CD1c-positive myeloid dendritic cell (primary cell): ENCODE data around the gene DLK2.

Experiments used
- DNase-seq: peaks from one replicate; pipeline ENCODE4 v3.0.0-alpha.2; 2016; ENCODE audit errors: extremely low spot score

DLK2 gene

DNA sequence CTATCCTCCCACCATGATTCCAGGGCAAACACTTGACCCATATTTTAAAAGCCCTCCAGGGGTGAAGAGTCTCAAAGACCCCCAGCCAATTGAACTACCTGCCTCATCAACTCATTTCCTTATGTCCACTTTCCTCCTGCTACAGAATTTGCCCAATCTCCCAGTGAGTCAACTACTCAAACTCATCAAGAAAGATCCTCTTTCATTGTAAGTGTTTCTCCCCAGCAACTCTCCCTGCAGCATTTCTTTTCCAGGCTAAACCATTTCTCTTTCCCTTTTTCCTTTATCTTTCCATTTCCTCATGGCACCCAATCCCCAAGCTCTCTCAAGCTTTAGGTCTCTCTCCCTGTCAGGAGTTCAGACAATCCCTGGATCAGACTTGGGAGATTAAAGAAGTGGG is 1.5 kb downstream of the DLK2 start:
- no peak for DNase-seq

DNA sequence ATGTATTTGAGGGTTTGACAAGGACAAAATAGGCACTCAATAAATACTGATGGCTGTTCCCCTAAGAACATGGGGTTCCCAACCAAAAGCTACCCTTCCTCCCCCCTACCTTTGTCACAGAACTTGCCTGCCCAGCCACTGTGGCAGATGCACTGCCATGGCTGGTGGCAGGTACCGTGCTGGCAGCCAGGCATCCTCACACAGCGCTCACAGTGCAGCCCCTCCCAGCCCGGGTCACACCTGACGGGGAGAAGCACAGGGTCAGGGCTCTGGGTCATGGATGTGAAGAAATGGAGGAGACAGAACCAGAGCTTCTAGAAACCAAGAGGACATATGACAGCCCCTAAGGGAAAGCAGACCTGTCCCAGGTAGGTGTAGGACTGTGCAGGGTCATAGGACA is 2.5 kb downstream of the DLK2 start:
- DNase-seq, result no peak

DNA sequence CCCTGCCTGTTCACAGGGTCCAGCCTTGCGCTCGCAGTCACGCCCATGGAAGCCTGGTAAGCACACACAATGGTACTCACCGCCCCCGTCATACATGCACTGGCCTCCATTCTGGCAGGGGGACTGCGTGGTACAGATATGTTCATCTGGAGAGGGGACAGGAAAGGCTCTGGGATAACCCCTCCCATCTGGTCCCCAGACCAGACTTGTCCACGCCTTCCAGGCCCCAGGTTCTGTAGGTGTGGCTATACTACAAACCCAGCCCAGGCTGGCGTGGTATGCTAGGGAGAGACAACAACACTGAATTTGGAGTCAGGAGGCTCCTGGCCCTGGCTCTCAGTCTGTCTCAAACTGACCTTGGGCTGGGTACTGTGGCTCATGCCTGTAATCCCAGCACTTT is 3.4 kb downstream of the DLK2 start:
- no peak for DNase-seq

DNA sequence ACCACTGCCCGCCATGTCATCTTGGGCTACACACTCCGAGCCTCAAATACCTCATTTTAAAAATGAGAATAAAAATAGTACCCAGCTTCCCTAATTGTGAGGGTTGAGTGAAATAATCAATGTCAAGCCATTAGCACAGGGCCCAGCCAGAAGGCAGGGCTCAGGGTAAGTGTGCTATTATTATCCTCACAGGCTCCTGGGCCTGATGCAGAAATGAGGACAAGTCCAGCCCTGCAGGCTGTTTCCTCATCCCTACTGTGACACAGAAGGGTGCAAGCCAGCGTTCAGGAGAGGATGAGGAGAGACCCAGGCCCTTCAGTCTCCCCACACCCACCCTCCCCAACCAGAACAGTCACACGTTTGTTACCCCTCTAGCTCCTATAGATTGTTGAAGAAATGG is 4.0 kb downstream of the DLK2 start:
- no peak for DNase-seq

DNA sequence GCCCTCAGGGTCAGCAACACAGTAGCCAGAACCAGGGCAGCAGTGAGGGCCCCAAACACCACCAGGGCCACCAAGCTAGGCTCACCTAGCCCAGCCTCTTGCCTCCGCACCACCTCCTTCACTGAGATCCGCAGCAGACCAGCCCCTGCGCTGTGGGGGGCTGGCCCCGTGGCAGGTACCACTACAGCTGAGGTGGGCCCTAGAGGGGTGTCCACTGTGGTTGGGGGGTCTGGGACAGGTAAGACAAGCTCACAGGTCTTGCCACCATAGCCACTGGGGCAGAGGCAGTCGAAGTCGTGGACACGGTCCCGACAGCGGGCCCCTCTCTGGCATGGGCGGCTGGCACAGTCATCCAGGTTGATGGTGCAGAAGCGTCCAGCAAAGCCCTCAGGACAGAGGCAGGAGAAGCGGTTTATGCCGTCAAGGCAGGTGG is 4.6 kb downstream of the DLK2 start:
- DNase-seq, result no peak

DNA sequence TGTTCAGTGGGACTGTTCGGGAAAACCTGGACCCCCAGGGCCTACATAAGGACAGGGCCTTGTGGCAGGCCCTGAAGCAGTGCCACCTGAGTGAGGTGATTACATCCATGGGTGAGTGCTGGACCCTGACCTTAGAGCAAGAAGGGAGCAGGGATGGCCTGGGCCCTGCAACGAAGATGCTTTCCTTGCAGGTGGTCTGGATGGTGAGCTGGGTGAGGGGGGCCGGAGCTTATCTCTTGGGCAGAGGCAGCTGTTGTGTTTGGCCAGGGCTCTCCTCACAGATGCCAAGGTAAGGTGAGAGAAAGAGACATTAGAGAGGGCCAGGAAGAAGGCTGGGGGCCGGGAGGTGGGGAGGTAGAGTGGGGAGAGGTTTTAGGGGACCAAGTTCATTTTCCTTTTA is 6.4 kb downstream of the DLK2 start:
- no peak for DNase-seq

DNA sequence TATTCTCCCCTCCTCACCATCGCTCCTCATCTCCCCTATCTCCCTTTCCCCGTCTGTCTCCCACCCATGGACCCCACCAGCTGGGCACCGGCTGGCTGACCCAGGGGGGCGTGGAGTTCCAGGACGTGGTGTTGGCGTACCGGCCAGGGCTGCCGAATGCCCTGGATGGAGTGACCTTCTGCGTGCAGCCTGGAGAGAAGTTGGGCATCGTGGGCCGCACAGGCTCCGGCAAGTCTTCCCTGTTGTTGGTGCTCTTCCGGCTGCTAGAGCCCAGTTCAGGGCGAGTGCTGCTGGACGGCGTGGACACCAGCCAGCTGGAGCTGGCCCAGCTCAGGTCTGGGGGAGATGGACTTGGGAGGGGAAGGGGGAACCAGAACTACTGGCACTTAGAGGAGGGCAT is 7.7 kb downstream of the DLK2 start:
- no peak for DNase-seq

DNA sequence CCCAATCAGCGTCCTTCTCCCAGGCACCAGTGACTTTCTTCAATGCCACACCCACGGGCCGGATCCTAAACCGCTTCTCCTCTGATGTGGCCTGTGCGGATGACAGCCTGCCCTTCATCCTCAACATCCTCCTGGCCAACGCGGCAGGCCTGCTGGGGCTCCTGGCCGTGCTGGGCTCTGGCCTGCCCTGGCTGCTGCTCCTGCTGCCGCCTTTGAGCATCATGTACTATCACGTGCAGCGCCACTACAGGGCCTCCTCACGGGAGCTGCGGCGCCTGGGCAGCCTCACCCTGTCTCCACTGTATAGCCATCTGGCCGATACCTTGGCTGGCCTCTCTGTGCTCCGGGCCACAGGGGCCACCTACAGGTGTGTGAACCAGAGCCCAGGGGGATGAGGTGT is 9.8 kb downstream of the DLK2 start:
- no peak for DNase-seq

DNA sequence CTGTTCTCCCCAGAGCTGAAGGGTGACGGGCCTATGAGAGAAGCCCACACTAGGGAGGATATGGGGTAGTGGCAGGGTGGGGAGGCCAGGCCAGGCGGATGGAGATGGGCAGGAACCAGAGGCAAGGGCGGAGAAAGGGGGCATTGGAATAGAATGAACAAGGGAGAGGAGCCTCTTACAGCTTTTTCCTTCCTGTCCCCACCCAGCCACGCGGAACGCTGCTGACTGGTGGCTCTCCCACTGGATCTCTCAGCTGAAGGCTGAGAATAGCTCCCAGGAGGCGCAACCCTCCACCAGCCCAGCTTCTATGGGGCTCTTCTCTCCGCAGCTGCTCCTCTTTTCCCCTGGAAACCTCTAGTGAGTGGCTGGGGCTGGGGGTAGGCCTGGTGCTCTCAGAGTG is 10.8 kb downstream of the DLK2 start:
- no peak for DNase-seq

DNA sequence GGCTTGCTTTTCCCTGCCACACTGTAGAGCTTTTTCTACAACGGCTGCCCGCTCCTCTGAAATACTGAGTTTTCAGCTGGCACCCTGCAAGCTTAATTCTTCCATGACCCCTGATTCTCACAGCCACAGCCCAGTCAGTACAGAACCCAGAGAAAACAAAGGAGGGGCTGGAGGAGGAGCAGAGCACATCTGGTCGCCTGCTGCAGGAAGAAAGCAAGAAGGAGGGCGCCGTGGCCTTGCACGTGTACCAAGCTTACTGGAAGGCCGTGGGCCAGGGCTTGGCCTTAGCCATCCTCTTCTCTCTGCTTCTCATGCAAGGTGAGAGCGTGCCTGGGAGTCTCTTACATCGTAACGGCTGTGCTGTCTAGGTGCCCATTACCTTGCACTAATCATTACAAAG is 11.3 kb downstream of the DLK2 start:
- DNase-seq, result no peak

DNA sequence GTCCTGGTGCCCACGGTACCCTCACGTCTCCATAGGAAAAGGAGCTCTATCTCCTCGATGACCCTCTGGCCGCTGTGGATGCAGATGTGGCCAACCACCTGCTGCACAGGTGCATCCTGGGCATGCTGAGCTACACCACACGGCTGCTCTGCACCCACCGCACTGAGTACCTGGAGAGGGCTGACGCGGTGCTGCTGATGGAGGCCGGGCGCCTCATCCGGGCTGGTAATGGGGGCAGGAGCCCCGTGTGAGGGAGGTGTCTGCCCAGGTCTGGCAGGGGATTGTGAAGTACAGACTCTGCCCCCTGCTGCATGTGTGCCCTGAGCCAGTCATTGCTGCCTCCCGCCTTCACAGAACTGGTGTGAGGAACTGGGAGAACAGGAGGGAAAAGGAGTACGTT is 12.4 kb downstream of the DLK2 start:
- no peak for DNase-seq

DNA sequence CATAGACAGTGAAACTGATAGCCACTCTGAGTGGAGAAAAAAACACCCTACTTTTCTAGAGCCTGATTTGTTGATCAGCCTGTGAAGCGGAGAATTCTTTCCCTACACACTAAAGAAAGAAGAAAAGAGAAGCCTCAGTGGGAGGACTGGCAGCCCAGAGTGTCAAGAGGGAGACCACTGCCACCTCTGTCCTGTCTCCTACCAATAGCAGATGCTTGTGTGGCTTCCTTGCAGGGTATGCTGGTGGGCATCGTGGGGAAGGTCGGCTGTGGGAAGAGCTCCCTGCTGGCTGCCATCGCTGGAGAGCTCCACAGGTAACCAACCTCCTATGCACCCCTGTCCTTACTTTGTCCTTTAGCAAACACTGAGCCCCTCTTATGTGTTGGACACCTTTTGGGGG is 17.6 kb downstream of the DLK2 start:
- DNase-seq, result no peak

DNA sequence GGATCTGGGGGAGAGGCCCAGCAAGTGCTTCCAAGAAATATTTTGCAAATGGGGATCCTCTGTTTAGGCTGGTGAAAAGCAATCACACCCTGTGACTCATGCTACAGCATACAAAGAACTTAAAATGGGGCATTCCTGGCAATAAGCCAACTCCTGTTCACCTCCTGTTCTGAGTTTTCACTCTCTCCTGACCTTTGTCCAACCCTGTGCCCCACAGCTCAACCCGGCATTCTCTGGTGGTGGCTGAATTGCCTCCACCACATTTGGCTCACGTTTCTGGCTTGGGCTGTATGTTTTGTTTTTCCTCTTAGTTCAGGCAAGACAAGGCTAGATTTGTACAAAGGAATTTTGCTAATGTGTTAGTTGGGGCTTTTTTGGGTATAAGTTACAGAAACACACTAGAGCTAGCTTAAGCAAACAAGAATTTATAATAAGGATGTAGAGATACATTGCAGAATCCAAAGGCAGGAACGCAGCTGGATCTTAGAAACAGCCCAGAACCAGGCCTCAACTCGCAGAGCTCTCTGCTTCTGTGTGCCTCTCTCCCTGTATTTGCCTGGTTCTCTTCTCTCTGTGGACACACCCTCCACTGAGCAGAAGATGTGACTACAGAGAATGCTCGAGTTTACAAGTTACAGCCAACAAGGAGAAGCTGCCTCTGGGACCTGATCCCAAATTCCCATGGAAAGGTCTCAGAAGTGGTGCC is 18.6 kb downstream of the DLK2 start:
- no peak for DNase-seq

DNA sequence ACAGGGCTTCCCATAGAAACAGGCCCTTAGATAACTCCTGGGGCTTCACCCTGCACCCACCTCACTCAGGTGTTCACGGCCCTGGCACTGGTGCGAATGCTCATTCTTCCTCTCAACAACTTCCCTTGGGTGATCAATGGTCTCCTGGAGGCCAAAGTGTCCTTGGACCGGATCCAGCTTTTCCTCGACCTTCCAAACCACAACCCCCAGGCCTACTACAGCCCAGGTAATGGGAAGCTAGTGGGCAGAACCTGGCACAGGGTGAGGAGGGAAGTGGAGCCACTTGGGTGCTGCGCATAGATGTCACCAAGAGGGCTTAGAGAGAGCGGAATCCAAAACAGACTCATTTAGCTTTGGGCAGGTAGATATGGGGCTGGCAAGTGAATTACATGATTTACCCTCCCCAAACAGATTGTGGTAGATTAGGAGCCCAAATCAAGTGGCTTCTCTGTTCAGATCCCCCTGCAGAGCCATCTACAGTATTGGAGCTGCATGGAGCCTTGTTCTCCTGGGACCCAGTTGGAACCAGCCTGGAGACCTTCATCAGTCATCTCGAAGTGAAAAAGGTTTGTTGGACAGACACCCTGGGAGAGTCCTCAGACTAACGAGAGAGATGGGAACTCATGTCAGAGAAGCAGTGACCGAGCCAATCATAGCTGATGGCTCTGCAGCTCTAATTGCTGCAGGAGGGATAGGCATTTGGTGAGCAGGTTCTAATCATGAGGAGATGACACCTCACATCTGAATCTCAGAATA is 19.5 kb downstream of the DLK2 start:
- DNase-seq, result no peak

DNA sequence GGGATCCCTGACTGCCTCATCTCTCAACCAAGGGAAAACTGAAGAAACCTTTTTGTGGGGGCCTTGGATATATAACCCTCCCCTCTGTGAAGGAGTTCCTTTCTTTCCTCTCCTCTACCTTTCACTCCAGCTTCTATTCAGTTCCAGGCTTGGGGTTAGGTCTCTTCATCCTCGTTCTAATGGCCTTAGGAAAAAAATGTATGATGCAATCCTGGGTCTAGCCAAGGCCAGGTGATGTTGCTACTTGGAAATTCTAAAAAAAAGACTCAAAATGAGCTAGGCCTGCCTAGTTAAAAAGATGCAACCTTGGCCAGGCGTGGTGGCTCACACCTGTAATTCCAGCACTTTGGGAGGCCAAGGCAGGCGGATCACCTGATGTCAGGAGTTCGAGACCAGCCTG is 20.4 kb downstream of the DLK2 start:
- DNase-seq, result no peak

DNA sequence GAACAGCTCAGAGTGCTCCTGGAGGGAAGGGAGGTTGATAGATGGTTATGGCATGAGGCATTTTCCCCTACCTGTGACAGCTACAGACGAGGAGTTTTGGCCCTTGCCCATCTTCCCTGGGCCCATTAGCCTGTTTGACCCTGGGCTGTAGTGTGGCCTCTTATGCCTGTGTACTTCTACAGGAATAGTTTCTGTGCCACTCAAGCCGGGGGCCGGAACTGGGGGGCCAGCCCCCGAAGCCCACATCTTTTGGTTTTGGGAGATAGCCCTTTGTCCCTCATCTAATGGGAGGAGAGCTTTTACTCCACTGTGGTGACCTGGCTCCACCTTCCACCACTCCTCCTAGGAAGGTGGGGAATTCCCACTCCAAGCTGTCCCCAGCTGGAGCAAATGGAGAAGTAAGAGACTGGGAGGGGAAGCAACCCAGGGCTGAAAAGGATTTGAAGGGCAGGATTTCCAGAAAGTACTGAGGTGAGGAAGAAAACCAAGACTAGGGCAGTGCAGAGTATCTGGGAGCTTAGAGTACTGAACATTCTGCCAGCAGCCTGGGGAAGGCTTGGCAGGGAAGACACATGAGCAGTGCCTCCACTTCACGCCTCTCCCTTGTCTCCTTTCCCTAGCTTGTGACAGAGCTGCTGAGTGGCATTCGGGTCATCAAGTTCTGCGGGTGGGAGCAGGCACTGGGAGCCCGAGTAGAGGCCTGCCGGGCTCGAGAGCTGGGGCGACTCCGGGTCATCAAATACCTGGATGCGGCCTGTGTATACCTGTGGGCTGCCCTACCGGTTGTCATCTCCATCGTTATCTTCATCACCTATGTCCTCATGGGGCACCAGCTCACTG is 21.1 kb downstream of the DLK2 start:
- DNase-seq, result peak; percentile 33

DNA sequence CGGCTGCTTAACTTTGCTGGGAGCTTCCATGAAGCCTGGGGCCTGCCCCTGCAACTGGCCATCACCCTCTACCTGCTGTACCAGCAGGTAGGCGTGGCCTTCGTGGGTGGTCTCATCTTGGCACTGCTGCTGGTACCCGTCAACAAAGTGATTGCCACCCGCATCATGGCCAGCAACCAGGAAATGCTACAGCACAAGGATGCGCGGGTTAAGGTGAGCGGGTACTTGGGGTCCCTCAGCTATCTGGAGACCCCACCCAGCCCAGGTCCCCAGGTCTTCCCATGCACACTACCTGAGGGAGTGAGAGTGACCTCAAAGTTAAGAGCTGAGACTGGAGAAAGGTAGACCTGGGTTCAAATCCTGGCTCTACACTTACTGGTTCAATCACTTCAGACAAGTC is 22.2 kb downstream of the DLK2 start:
- no peak for DNase-seq

DNA sequence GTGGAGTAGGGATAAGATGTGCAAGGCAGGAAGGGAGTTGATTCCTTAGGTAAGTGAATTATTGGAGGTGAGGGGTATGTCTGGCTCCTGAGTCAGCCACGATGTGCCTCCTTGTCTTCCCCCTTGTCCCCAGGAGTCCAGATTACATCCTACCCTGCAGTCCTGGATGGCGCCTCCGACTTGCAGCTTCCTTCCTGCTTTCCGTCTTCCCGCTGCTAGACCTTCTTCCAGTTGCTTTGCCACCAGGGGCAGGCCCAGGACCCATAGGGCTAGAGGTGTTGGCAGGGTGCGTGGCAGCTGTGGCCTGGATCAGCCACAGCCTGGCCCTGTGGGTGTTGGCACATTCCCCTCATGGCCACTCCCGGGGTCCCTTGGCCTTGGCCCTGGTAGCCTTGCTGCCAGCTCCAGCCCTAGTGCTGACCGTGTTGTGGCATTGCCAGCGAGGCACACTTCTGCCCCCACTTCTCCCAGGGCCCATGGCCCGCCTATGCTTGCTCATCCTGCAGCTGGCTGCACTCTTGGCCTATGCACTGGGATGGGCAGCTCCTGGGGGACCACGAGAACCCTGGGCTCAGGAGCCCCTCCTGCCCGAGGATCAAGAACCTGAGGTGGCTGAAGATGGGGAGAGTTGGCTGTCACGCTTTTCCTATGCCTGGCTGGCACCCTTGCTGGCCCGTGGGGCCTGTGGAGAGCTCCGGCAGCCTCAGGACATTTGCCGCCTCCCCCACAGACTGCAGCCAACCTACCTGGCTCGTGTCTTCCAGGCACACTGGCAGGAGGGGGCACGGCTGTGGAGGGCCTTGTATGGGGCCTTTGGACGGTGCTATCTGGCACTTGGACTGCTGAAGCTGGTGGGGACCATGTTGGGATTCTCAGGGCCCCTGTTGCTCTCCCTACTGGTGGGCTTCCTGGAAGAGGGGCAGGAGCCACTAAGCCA is 23.1 kb downstream of the DLK2 start:
- no peak for DNase-seq

DNA sequence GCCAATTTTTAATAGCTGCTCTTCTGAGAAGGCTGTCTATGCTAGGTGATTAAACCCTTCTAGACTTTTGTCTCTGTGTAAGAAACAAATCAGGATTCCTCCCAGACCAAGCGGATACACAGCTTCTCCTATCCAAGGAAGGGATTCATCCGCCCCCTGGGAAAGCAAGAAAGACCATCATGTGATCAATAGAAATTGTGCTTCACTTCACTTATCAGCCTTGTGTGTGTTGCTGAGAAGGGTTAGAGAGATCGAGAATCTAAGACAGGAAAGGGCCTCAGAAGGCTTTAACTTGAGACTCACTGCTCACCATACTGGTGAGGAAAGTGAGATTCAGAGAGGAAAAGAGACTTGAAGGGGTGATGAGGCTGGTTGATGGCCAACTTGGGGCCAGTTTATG is 26.5 kb downstream of the DLK2 start:
- DNase-seq, result no peak

DNA sequence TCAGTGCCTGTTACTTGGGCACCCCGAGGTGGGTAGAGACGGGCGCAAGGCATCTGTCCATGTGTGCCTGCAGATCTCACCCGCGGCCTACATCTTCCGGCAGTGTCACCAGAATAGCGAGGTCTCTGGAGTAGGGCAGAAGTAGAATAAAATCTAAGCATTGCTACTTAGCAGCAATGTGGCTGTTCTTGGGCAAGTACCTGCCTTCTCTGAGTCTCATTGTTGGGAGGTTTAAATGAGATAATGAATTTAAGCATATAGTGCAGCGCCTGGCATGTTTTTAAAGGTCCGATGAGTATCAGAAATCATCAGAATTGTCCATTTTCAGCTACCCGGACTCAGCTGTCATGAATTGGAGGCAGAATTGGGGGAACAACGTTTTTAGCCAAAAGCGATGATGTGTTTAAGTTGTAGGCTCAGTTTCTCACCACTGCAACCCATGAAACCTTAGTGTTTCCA is 27.2 kb downstream of the DLK2 start:
- DNase-seq, result no peak

DNA sequence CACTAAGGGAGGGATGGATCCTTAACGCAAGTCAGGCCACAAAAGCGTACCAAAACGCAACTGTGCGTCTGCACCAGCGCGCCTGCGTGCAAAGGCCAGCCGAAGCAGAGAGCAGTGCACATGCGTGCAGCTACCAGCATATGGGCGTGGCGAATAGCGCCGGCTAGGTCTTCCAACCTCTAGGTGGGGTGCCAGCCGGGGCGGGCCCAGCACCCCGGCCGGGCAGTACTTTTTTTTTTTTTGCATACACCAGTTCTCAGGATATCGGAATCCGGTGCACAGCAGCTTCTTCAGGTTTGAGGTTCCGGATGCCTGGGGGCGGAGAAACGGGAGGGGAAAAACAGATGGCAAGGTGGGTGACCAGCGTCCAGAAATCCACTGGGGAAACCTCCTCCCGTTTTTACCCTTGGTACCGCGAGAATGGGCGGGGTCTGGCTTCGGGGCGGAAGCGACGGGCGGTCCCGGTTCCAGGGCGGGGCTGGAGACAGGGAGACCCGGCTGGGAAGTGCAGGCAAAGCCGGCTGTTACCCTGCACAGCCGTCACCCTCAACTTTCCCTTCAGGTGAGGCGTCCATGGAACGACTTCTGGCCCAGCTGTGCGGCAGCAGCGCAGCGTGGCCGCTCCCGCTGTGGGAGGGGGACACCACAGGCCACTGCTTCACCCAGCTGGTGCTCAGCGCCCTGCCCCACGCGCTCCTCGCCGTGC is 27.8 kb downstream of the DLK2 start, which contains the start of gene ABCC10:
Gene ABCC10, plus strand, starts transcription at position 136 of the 706 bp plus-strand sequence. Its CDS starts 438 bp downstream, at position 574.
- peak; percentile 97 for DNase-seq
